ENCODE data around the gene CCL17. TPM values are rescaled to one million over a fixed set of nuclear protein-coding genes. Genes with fewer than 3 reads are reported as not detected.

The CCL17 gene
- total and polyA plus RNA-seq, 8 donors: 0.43 to 6.4 (median 1.1) TPM; not detected in 5

DNA sequence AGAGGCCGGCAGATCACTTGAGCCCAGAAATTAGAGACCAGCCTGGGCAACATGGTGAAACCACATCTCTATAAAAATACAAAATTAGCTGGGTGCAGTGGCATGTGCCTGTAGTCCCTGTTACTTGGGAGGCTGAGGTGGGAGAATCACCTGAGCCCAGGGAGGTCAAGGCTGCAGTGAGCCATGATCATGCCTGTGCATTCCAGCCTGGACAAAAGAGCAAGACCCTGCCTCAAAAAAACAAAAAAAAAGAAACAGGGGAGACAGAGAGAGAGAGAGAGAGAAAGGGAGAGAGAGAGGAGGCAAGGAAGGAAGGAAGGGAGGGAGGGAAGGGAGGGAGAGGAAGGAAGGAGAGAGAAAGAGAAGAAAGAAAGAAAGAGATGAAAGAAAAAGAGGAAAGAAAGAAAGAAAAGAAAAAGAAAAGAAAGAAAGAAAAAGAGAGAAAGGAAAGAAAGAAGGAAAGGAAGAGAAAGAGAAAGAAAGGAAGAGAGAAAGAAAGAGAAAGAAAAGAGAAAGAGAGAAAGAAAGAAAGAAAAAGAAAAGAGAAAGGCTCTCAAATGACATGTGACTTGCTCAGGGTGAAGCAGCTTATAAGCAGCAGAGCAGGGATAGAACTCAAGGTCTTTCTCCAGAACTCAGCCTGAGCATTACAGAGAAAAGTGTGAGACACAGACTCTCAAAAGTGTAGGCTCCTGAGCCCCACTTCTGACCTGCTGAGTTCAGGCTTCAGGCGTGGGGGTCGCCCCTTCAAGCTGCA, 16.8 kb upstream of the CCL17 start:
- peaks cover 5 to 18% of the 10 kb centered on the region in 2 donors for H3K4me1 ChIP-seq
- DNase-seq (no peak), ATAC-seq (peak; percentile 31)
- no peaks in the 10 kb centered on the region for H3K27me3 ChIP-seq
- H3K36me3 ChIP-seq: no peaks in the 10 kb centered on the region
- no peak overlapping the region for H3K4me3 ChIP-seq
- intact Hi-C loops (cut with DNase I): no loop called here
- H3K9me3 ChIP-seq: no peaks in the 10 kb centered on the region
- no peak overlapping the region for H3K27ac ChIP-seq
- TF ChIP-seq, protein P1, sequence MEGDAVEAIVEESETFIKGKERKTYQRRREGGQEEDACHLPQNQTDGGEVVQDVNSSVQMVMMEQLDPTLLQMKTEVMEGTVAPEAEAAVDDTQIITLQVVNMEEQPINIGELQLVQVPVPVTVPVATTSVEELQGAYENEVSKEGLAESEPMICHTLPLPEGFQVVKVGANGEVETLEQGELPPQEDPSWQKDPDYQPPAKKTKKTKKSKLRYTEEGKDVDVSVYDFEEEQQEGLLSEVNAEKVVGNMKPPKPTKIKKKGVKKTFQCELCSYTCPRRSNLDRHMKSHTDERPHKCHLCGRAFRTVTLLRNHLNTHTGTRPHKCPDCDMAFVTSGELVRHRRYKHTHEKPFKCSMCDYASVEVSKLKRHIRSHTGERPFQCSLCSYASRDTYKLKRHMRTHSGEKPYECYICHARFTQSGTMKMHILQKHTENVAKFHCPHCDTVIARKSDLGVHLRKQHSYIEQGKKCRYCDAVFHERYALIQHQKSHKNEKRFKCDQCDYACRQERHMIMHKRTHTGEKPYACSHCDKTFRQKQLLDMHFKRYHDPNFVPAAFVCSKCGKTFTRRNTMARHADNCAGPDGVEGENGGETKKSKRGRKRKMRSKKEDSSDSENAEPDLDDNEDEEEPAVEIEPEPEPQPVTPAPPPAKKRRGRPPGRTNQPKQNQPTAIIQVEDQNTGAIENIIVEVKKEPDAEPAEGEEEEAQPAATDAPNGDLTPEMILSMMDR (IDR thresholded peaks at IDR 0.05): no peak

DNA sequence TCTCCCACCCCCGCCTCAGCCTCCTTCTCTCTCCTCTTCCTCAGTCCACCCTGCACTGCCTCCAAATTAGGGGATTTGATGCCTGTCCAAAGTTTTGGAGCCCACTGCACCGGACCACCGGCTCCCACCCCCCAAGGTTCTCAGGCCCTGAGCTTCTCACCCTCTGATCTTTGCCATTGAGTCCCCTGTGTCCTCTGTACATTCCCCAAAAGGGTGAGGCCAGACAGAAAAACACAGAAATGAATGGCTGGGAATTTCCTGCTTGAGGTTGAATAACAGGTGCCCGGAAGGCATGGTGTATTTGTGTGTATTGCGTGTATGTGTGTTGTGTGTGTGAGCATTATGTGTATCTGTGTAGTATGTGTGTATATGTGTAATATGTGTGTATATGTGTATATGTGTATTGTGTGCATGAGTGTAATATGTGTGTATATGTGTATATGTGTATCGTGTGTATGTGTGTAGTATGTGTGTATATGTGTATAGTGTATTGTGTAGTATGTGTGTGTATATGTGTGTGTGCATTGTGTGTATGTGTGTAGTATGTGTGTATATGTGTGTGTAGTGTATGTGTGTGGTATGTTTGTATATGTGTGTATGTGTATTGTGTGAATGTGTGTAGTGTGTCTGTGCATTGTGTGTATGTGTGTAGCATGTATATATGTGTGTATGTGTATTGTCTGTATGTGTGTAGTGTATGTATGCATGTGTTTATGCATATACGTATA, 16.0 kb upstream of the CCL17 start:
- TF ChIP-seq, protein P1 (IDR thresholded peaks at IDR 0.05): no peak
- DNase-seq (no peak), ATAC-seq (peak; percentile 68)
- no peaks in the 10 kb centered on the region for H3K36me3 ChIP-seq
- no peaks in the 10 kb centered on the region for H3K27me3 ChIP-seq
- no peaks in the 10 kb centered on the region for H3K9me3 ChIP-seq
- intact Hi-C loops (cut with DNase I): no loop called here
- H3K27ac ChIP-seq: no peak overlapping the region
- peaks cover 5 to 18% of the 10 kb centered on the region in 2 donors for H3K4me1 ChIP-seq
- no peak overlapping the region for H3K4me3 ChIP-seq

DNA sequence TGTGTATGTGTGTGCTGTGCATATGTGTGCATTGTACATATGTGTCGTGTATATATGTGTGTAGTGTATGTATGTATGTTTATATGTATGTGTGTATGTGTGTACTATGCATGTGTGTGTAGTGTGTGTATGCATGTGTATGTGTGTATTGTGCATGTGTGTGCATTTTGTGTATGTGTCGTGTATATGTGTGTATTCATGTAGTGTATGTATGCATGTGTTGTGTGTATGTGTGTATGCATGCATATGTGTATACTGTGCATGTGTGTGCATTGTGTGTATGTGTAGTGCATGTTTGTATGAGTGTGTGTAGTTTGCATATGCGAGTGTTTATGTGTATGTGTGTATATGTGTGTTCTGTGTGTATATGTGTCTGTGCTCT, 15.5 kb upstream of the CCL17 start:
- ATAC-seq (no peak), DNase-seq (no peak)
- peaks cover under 1 to 12% of the 10 kb centered on the region in 2 donors for H3K4me1 ChIP-seq
- no peaks in the 10 kb centered on the region for H3K9me3 ChIP-seq
- H3K4me3 ChIP-seq: no peak overlapping the region
- H3K36me3 ChIP-seq: no peaks in the 10 kb centered on the region
- H3K27ac ChIP-seq: no peak overlapping the region
- TF ChIP-seq, protein P1 (IDR thresholded peaks at IDR 0.05): no peak
- no peaks in the 10 kb centered on the region for H3K27me3 ChIP-seq
- intact Hi-C loops (cut with DNase I): no loop called here

DNA sequence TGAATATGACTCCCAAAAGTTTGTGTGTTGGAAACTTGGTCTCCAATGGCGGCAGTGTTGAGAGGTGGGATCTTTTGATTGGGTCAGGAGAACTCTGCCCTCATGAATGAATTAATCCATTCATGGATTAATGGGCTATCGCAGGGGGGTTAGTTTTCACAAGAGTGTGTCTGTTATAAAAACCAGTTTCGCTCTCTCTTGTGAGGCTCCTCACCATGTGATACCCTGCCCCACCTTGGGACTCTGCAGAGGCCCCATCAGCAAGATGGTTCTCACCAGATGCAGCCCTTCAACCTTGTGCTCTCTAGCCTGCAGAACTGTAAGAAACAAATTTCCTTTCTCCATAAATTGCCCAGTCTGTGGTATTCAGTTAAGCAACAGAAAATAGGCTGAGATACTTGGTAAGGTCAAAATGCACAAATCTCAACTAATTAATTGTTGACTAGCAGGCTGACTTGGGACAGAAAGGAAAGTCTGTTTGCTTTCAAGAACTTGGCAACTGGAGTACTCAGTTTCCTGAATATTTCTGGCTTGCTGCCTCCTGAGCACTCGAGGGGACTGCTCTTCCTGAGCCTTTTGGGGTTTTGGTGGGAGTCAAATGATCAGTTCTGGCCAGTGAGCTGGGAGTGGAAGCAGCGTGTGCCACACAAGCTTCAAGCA, 13.8 kb upstream of the CCL17 start:
- Histone ChIP-seq H3K4me1 (peaks cover 0 to 11% of the 10 kb centered on the region in 2 donors), H3K27me3 (no peaks in the 10 kb centered on the region), H3K27ac (no peak overlapping the region), H3K4me3 (no peak overlapping the region), H3K9me3 (peaks cover 0 to 4% of the 10 kb centered on the region in 2 donors), H3K36me3 (no peaks in the 10 kb centered on the region)
- intact Hi-C loops (cut with DNase I): no loop called here
- DNase-seq: peak in 1 of 4 donors; percentile 46
- ATAC-seq: no peak
- TF ChIP-seq, protein P1 (IDR thresholded peaks at IDR 0.05): no peak

DNA sequence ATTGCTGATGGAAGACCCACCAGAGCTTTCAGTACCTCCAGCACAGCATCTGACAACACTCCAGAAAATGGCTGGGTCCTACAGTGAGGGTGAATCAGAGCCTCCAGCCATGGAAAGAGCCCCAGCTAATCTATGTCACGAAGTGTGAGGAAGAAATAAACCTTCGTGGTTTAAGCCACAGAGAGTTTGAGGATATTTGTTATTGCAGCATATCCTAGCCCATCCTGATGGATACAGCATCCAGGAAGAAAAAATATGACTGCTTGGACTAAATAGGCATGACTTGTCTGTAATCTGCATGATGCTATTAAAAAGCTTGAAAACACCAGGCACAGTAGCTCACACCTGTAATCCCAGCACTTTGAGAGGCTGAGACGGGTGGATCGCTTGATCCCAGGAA, 13.3 kb upstream of the CCL17 start:
- no peak overlapping the region for H3K4me3 ChIP-seq
- H3K27ac ChIP-seq: no peak overlapping the region
- H3K27me3 ChIP-seq: no peaks in the 10 kb centered on the region
- H3K36me3 ChIP-seq: no peaks in the 10 kb centered on the region
- peaks cover 0 to 11% of the 10 kb centered on the region in 2 donors for H3K4me1 ChIP-seq
- ATAC-seq: no peak
- DNase-seq: no peak
- intact Hi-C loops (cut with DNase I): no loop called here
- peaks cover 0 to 4% of the 10 kb centered on the region in 2 donors for H3K9me3 ChIP-seq
- TF ChIP-seq, protein P1 (IDR thresholded peaks at IDR 0.05): no peak

All from left lung (tissue), 10 donors.